HG02973 (cell line): ENCODE data around the gene BICDL1.

Experiments used
- ATAC-seq: cut with Tn5 transposase; IDR thresholded peaks from one replicate; pipeline ENCODE4 v1.9.1; 2021; ENCODE audit warnings: moderate library complexity; ENCODE audit not compliant: unreplicated experiment

Gene BICDL1

DNA sequence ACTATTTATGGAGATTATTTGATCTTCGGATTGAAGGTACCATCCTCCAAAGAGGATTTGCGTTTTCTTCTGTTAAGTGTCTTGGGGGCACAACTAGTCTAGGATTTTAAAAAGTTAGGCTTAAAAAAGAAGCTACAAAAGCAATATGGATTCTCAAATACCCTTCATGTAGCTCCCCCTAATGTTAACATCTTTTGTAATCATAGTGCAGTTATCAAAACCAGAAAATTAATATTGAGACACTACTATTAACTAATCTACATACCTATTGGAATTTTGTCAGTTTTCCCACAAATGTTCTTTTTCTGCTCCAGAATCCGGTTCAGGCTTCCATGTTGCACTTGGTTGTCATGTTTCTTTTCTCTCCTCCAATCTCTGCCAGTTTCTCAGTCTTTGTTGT, 62.5 kb downstream of the BICDL1 start:
- no peak for ATAC-seq

DNA sequence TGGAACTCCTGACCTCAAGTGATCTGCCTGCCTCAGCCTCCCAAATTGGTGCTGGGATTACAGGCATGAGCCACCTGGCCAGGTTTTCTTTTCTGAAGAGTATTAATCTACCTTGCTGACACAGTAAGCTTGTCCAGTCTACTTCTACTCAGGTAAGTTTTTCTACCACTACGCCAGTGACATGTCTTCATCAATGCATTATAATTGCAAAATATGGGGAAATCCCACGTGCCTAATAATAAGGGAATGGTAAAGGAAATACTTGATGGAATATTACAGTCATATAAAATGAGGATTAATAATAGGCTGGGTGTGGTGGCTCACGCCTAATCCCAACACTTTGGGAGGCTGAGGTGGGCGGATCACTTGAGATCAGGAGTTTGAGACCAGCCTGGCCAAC, 65.3 kb downstream of the BICDL1 start:
- no peak for ATAC-seq

DNA sequence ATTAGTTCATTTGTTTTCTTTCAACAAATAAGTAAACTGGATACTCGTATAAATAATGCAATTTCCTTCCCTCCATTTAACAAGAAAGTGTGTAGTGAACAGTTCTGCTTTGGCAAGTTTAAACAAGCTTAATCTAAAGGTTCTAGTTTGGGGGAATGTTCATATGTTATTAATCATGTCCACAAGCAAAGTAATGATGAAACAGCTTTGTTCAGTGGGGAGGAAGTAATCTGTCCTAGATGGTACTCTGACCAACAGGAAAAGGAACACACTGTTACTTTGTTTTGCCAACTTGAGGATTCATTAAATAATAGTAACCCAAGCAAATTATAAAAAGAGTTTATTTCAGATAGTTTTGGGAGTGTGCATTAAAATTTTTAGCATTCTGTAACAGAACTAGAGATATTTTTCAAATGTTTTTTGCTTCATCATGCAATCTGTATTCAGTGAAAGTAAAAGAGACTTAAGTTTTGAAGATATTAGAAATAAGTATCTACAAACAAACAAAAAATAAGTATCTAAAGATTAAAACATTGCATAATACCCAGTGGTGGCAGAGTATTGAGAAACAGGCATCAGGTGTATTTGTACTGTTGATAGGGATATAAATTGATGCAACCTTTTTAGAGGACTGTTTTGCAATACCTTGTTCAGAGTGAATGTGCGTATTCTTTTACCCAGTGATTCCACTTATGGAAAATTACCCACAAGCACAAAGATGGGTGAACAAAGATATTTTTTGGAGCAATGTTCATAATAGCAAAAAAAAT, 66.4 kb downstream of the BICDL1 start:
- ATAC-seq = no peak

DNA sequence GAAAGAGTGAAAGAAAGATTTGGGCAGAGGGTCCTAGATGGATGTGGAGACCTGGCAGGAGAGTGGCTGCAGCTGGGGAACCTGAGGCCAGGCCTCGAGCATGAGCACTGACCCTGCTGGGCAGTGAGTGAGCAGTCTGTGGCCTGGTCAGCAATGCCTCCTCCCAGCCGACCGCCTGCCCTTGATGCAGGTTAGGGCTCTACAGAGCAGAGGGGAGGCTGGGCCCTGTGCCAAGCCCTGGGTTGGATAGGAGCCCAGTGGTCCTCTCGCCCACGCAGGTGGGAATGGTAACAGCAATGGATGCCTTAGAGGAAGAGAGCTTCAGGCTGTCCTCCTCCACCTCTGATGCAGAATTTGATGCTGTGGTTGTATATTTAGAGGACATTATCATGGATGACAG, 67.7 kb downstream of the BICDL1 start:
- ATAC-seq = no peak

DNA sequence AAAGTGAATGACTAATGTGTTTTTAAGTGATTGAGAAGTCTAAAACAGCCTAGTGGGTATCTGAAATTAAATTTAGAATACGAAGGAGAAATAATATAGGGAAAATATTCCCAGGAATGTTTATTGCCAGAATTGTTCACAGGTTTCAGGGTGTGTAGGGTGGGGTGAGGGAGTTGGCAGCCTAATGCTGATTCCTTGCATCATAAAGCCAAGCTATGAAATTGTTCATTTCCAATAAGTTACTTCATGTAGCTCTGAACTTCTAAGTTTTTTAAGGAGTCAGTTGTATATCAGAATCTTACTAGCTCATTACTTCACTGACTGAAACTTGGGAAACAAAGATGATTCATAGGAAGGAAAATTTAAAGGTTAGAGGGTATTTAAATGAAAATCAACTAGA, 71.2 kb downstream of the BICDL1 start:
- no peak for ATAC-seq

DNA sequence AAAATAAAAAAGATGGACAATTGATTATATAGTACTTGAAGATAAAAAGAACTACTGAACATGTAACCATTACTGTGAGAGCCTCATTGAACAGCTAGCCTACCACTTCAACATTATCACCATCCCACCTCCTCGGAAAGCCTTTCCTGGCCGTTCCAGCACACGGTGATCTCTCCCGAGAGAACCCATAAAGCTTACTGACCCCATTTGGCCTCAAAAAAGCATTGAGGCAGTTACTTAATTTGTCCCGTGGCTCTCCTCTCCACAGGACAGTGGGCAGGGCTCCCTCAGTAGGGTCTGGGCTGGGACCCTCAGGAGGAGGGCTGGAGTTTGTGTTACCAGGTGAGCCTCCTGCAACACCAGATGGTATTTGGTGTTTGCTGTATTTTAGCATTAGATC, 71.7 kb downstream of the BICDL1 start:
- no peak for ATAC-seq

DNA sequence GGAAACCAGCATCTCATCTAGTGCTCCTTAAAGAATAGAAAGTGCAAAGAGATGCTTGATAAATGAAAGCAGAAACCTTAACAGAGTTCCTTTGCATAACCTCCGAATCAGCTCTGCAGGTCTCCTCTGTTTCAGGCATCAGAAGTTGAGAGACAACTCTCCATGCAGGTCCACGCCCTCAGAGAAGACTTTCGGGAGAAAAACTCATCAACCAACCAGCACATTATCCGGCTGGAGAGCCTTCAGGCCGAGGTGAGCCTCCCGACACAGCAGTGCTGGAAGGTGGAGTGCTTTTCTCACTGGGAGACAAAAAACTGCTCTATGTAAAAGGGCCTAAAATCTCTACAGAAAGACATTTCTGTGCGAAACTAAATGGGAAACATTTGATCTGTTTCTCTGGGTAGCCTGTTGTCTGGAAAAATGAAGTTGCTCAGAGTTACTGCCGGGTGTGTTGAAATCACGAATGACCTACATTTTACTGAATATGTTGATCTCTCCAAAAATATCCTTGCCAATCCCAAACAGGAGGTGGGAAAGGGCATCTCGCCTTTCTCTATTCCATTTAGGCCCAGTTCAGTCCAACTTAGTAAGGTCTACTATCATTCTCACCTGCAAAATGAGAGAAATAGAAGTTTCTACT, 72.7 kb downstream of the BICDL1 start:
- no peak for ATAC-seq

DNA sequence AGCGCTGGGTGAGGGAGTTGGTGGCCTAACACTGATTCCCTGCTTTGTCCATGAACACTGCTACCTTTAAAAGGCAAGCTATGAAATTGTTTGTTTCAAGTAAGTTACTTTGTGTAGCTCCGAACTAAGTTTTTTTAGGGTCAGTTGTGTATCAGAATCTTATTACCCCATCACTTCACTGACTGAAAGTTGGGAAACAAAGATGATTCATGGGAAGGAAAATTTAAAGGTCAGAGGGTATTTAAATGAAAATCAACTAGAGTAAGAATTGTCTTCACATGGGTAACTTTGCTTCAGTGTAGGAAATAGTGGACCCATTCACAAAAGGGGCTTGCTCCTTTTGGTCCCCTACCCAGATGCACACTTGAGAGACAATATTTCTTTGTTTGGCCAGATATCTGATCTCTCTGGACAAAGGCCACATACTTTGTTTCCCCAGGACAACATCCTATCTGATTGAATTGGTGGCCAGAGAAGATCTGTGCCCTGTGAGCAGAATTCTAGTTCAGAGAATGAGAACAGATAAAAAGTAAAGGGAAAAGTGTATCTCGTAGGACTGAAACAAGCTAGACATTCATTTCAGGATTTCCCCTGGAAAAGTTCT, 74.0 kb downstream of the BICDL1 start:
- ATAC-seq = no peak

DNA sequence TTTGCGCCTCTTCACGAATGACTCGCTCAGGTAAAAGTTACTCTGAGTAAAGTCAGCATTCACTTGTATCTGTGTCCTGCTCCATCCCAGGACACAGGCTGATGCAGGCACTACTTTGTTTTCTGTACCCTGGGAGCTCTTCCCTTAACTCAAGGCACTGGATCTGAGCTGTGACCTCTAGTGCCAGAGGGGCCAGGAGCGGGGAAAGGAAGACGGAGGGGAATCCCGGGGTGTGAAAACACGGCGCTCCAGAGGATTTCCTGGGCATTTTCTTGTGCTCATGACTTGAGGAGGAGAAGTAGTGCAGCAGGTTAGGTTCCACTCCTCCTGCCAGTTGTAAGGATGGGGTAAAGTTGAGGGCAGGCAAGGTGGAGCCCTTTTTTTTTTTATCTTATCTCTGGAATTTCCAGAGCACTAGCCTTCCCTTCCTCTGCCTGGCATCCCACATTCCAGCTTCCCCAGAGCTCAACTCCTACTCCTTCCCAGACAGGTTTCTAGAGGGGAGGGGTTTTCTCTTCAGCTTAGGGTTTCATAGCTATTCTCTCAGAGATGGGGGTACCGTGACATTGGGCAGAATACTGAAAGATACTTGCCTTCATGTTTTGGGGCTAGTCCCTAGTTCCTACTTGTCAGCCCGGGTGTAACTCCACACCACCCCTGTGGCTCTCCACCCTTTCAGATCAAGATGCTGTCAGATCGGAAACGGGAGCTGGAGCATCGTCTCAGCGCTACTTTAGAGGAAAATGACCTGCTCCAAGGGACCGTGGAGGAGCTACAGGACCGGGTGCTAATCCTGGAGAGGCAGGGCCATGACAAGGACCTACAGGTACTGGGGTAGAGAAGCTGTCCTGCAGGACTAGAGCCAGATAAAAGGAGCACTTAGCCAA, 75.3 kb downstream of the BICDL1 start:
- ATAC-seq = no peak

DNA sequence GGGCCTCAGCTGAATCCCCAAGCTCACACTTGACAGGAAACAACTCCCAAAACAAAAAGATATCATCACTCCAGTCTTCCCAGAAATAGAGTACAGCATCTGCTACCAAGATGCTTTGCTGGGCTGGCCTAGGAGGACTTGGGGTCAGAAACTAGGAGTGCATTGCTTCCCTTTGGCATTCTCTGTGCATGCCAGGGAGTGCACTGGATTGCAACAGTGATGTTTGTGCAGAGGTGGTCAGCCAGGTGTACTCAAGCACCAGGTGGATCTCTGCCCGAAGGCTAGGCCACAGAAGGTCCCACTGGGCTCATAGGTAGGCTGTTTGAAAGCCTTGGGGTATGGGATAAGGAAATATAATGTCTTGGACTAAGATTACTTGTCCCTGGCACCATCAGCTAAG, 76.4 kb downstream of the BICDL1 start:
- ATAC-seq = no peak

DNA sequence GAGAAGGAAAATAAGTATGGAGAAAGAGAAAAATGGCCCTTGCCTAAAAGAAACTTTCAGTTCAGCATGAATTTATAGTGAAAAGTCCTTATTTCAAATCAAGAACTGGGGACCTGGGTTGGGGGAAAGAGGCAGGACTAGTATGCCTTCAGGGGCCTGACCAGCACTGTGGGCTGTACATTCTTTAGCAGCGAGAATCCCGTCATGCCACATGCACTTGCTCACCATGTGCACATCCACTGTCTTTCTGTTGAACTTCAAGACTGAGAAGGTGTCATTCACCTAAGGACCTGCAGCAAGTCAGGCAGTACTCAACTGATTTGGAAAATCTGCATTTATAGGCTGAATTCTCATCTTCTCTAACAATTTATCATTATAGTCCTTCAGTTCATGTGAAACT, 77.3 kb downstream of the BICDL1 start:
- no peak for ATAC-seq

DNA sequence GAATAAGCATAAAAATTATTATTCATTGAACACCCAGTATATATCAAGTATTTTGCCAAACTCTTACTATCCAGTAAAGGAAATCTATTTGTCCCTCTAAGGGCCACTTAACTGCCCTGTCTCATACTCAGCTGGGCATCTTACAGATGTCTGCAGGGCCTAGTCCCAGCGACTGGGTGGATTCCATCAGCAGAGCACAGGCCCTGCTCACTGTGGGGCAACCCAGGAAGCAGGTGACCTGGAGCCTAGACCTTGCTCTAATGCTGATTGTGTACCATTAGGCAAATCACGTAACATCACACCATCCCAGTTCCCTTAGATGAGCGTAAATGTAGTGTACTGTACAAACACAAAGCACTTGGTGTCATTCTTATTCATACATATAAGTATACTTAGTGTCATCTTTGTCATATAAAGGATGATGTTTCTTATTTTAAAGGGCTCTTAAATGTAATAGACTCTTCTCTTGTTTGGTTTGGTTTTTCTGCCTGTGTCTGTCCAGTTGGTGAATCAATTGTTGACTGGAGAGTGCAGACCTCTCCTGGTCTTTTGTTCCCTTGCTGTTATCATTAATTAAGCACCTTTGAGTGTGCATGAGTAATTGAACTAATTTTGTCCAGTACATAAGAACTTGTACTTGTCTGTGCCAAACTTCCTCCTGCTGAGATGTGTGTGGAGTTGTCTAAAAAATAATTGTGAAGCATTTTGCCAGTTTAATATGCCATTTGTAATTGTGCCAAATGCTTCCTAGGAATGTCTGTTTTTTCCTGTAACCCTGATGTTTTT, 78.2 kb downstream of the BICDL1 start:
- no peak for ATAC-seq

DNA sequence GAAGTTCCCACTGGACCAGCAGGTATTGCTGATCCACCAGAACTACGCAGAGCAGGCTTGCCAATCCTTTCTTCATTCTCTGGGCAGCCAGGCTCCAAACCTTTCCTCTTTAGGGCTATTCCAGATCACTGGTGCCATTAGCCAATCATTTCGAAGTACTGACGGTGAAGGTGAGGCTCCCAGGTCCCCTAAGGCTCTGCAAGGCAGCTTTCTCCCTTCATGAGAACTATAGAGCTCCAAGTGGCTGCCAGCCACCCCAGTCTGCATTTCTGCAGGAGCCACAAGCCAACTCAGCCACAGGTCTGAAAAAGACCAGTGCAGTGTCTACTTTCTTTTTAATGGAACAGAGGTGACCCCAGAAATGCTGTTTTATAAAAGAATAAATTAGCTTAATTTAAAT, 78.9 kb downstream of the BICDL1 start:
- no peak for ATAC-seq

DNA sequence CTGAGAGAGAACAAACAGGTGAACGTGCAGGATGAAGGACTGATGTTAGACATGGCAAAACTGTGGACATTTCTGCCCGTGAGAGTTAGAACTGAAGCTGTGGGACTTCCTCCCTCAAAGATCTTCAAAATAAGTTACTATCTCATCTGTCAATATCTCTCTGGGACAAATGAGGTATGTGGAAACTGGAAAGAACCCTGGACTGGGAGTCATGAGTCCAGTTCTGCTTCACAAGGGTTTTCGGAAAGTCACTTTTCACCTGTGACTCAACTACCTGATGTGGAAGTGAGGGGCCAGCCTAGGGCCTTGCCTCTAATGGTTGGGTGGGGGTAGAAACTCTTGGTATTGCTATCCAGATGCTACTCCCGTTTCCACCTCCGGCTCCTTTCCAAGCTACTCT, 80.2 kb downstream of the BICDL1 start:
- no peak for ATAC-seq

DNA sequence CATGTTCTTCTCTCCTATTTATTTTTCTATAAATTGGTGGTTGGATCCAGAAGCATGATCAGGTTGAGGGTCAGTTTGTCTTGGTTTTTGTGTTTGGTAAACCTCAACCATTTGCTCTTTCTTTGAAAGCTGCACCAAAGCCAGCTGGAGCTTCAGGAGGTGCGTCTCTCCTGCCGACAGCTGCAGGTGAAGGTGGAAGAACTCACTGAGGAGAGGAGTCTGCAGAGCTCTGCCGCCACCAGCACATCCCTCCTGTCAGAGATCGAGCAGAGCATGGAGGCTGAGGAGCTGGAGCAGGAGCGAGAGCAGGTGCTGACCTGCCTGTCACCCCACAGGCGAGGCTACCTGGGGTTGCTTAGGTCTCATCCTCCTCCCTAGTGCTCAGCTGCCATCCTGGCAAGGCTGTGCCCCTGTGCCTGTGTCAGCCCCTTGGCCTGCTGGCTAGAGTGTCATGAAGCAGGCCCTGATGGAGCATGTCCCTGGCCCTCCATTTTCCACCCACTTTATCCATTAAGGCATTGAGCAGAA, 82.5 kb downstream of the BICDL1 start:
- ATAC-seq = no peak

DNA sequence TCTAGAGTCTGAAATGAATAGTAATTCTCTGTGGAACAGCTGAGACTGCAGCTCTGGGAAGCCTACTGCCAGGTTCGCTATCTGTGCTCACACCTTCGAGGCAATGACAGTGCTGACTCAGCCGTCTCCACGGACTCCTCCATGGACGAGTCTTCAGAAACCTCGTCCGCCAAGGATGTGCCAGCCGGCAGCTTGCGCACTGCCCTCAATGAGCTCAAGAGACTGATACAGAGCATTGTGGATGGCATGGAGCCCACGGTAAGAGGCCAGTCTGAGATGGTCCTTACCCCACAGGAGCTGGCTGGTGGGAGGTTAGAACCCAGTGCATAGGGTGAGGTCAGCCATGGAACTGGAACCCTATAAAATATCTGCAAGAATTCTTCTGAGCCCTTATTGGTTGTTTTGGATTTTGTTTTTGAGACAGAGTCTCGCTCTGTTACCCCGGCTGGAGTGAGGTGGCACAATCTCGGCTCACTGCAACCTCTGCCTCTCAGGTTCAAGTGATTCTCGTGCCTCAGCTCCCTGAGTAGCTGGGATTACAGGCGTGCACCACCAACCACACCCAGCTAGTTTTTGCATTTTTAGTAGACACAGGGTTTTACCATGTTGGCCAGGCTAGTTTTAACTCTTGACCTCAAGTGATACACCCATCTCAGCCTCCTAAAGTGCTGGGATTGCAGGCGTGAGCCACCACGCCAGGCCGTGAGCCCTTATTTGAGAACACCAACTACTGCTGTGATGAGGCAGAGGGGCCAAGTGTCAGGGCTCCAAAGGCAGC, 83.6 kb downstream of the BICDL1 start:
- no peak for ATAC-seq

DNA sequence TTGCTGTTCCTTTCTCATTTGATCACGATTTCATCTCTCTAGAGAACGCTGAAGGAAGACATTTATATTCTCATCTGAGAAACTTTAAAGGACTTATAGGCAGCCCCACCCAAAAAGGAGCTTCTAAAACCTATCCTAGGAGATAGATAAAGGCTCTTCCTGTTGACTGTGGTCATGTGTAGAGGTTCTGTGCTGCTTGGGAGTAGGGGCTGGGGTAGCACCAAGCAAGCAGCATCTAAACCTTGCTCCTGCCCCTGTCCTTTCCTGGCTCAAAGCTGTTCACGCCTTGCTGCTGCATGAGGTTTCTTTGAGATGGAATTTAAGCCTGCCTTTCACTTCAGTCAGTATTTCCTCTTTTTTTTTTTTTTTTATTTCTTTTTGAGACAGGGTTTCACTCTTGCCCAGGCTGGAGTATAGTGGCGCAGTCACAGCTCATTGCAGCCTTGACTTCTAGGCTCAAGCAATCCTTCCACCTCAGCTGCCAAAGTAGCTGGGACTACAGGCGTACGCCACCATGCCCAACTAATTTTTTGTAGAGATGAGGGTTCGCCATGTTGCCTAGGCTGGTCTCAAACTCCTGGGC, 86.1 kb downstream of the BICDL1 start:
- ATAC-seq = no peak

DNA sequence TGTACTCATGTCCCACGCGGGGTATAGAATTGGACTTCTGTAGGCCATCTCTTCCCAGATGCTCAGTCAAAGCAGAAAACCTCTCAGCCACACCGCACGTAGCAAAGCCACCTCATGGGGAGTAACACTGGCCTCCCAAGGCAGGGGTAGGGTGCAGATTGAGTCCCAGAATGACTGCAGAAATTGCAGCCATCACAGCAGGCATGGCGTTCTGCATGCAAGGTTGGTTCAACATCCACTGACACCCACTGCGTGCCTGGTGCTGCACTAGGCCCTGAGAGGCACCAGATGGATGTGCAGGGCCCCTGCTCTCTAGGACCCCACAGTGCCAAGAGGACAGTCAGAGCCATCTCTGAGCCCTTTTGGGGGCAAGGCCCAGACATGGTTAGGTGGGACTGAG, 87.6 kb downstream of the BICDL1 start:
- ATAC-seq = no peak

DNA sequence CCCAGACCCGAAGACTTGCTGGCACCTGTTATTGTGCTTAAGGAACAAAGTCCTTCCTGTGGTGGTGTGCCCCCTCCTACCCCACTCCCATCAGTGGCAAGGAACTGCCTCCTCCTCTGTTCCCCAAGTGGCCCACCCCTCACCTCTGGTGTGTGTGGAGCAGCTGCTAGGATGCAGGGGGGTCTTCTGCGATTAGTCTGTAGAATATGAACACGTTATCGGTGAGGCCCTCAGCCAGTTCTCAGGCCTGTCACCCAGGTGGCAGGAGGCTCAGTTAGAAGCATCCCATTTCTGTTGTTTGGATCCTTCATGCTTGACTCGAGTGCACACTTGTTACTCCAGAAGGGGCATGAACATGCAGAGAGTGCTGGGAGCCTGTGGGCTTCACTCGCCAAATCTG, 88.2 kb downstream of the BICDL1 start:
- ATAC-seq = no peak
